ENCODE results near the gene ADO.
A peak's percentile ranks its signal among the peaks of the same experiment; 100 is the strongest.

ADO gene

DNA sequence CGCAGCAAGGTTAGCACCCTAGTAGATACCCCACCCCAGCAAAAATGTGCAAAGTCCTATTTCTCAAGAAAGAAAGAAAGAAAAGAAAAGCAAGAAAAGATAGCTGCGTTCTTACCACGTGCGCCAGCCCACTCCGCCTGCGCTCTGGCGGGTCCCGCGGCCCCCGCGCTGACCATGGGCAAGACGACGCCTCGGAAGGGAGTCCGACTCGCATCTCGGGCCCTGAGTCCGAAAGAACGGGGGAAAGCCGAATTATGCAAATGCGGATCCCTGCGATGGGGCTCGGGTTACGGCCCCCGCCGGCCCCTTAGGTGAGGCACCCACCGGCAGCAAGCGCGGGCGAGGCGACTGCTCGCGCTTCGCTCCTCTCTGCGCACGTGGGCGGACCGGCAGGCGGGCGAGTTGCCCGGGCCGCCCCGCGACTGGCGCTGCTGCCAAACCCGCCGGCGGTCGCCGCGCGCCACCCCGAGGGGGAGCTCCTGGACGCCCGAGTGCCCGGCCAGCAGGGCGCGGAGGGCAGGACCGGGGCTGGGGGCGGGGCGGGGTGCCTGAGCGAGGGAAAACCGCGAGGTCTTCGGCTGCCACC is 14.0 kb downstream of the ADO start:
- peak; percentile 36 for DNase-seq (ENCODE audit: low read depth)

GRCh38 chr10:62819141-62819920 is 14.8 kb downstream of the ADO start:
- no peak for DNase-seq (ENCODE audit: low read depth)

DNA sequence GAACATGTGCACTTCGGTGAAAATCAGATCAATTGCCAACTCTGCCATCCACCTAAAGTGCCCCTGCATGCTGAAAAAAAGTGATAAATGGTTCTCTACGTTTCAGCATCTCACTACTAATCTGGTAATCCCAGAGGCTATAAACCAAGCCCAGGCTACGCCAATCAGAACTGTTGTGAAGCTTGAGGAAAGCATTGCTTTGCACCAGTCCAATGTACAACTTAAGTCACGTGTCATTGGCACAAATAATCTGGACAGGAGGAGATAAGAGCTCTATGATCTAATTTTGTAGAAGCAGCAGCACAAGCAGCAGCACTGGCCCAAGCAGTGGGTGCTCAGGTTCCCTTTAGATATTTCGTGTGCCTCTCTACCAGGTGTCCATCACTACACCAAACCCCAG is 16.1 kb downstream of the ADO start:
- DNase-seq (ENCODE audit: low read depth) = no peak

GRCh38 chr10:62826273-62826672 is 21.8 kb downstream of the ADO start:
- no peak for DNase-seq (ENCODE audit: low read depth)

GRCh38 chr10:62829622-62830021 is 25.1 kb downstream of the ADO start:
- no peak for DNase-seq (ENCODE audit: low read depth)

DNA sequence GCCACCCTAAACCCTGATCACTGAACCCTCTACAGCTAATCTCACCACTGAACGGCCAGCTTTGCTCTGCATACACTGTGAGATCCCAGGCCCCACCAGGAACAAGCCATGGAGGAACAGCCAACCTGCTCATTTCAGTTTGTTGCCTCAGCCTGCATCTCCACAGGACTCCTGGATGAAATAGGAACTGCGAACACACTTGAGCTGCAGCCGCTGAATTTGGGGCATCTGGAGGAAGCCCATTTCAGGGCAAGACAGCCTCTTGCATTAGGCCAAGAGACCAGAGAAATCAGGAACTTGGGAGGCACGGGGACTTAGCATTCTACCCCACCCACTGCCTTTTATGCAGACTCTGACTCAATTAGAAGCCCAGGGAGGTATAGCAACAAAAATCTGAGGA is 26.2 kb downstream of the ADO start:
- no peak for DNase-seq (ENCODE audit: low read depth)

DNA sequence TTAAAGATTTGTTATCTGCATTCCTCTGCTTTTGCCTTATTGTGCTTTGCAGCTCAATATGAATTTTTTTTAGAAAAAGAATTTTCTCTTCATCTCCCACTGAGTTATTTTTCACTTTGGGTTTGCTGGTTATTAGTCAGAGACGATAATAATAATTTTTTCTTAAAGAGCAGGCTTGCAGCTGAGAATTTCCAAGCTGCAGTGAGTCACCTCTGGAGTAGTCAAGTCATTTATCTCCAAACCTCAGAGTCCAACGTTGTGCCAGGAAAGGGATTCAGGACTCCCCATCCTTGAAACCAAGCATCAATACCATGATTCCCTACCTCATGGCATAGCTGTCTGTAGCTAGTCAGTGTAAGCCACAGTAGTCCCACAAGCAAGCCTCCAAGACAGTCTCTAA is 26.8 kb downstream of the ADO start:
- no peak for DNase-seq (ENCODE audit: low read depth)

- no peak for DNase-seq (ENCODE audit: low read depth)
These were observed 35.1 kb downstream of the ADO start for GRCh38 chr10:62839590-62839989.

DNA sequence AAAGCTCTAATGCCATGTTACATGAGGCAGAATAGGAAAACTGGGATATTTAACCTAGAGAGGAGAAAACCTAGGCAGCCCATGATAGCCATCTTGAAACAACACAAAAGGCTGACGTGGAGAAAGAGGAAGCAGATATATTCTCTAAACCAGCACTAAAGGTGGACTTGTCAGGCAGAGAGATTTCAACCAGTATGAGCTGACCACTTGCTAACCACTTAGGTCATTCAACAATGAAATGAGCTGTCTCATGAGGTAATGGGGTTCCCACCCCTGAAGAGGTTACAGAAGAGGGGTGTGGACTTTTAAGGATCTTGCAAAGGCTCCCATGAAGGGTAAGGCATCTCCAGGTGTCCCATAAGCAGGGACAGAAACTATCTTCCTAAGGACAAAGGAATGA is 38.5 kb downstream of the ADO start:
- DNase-seq (ENCODE audit: low read depth) = no peak

DNA sequence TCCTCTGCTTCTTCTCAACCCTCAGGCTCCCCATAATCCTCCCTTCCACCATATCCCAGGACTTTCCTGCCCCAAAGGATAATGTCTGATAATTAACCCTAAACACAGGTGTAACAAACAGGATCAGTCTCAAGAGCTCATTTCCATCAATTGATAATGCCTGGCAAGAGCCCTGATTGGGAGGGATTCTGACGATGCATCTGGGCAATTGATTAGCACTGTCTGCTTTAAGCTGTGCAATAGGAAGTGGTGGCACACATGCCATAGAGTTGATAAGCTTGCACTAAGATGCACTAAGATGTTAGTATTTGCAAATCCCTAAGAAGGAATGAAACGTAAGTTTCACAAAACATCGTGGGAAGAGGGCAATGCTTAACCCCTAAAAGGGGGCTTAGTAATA is 39.1 kb downstream of the ADO start:
- DNase-seq (ENCODE audit: low read depth) = no peak

GRCh38 chr10:62844280-62845011 is 39.9 kb downstream of the ADO start:
- DNase-seq (ENCODE audit: low read depth) = no peak

- no peak for DNase-seq (ENCODE audit: low read depth)
These were observed 42.9 kb downstream of the ADO start for GRCh38 chr10:62847433-62847832.

GRCh38 chr10:62850646-62851045 is 46.1 kb downstream of the ADO start:
- no peak for DNase-seq (ENCODE audit: low read depth)

DNA sequence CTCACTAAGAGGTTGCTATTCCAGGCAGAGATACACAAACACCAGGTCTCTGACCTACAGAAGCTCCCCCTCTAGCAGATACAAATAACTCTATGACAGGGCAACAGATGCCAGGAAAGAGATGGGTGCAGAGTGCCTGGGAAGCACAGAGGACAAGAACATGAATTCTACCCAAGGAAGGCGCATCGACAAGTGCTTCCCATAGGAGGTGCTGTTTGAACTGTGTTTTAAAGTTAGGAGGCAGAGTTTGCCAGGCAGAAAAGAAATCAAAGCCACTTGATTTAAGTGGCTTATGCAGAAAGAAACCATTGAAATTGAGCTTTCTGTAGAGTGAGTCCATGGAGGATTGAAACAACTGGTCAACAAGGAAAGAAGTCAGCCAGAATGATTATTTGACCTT is 46.9 kb downstream of the ADO start:
- no peak for DNase-seq (ENCODE audit: low read depth)

DNA sequence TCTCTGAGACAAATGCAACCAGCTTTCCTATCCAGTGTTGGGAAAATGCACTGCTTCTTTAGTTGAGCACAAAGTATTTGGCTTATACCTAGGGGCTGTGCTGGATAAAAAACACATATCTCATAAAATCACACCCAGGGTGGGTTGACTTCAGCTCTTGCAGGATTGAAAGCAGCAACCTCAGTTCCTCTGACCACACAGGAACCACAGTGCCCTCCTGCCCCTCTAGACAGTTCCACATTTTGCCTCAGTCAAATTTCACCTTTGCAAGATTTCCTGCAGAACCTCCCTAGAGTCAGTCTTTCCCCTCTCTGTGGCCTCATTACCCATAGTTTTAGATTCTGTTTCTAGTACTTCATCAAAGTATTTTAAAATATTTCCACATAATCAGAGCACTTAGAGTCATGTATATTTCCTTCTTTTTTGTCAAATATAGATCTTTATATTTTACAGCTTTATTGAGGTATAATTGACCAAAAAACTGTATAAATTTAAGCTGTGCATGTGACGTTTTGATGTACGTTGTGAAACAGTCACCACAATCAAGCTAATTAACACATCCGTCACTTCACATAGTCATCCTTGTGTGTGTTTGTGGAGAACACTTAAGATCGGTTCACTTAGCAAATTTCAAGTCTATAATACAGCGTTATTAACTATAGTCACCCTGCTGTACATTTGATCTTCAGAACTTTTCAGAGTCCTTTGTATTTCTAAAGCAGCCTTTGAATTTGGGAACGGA is 48.6 kb downstream of the ADO start:
- no peak for DNase-seq (ENCODE audit: low read depth)

DNA sequence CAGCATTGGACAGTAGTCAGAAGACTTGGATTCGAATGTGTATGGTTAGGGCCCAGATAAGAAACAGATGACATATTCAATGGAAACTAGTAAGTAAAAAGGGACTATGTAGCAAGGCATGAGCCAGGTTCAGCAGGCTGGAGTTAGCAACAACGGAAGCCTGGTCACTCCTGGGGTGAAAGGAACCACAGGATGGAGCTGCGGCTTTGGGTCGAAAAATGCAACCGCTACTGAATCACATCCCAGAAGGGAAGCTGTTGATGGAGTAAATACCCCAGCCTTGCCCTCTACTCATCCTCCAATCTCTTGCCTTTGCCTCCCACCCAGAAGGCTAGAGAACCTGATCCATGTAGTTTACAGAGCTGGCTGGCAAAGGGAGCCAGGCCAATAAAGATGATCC is 49.2 kb downstream of the ADO start:
- no peak for DNase-seq (ENCODE audit: low read depth)

DNA sequence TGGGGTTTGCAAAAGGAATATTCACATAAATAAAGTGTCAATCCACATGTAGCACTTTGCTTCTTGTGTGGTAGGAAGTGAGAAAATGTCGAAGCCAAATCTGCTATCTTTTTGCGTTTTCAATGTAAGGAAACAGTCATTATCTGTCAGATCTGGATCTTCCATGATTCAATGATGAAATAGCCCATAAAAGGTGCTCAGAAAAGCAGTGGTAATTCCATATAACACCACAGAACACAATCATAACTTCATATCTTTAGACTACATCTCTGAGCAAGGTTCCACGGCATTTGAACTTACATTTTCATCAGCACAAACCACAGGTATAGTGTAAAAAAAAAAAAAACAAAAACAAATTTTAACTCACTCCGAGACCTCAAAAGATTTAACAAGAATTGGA is 51.5 kb downstream of the ADO start:
- DNase-seq (ENCODE audit: low read depth) = no peak

All from stimulated activated CD8-positive, alpha-beta memory T cell treated with anti-CD3 and anti-CD28 coated beads, Interleukin-12 subunit alpha, Interleukin-12 subunit beta, amount 100 ng/mL, for 1 hour (primary cell).